GM19035 (cell line): Measurements from ENCODE around the gene KLHL6.
"Not testable (repeated sequence)": the region's sequence is repeated elsewhere in the genome, so short reads cannot be mapped to it uniquely, and the experiment has no call there.

Source experiments
- ATAC-seq: cut with Tn5 transposase; IDR thresholded peaks from one replicate; pipeline ENCODE4 v1.9.1; 2021; ENCODE audit not compliant: unreplicated experiment

Gene KLHL6

DNA sequence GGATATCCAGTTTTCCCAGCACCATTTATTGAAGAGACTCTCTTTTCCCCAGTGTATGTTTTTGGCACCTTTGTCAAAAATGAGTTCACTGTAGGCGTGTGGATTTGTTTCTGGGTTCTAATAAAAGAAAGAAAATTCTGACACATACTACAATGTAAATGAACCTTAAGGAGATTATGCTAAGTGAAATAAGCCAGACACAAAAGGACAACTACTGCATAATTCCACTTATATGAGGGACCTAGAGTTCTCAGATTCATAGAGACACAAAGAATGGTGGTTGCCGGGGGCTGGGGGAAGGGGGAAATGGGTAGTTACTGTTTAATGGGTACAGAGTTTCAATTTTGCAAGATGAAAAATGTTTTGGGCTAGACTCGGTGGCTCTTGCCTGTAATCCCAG is 14.7 kb upstream of the KLHL6 start:
- ATAC-seq: not testable (repeated sequence)

DNA sequence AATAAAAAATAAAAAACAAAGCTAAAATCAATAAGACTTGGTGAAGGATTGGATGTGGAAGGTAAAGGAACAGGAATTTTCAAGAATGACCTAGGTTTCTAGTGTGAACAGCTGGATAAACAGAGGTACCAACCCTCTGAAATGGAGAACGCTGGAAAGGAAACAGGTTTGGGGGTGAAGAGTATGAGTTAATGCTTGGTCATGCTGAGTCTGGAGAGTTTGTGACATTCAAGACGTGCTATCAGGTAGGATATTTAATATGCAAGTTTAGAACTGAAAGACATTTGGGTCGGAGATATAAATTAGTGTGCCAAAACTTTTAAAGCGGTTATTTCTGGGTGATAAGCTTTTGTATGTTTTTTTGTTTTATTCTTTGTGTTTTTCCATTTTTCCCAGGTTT is 11.4 kb upstream of the KLHL6 start:
- ATAC-seq: no peak

- no peak for ATAC-seq
Observed at GRCh38 chr3:183564046-183564445, 8.5 kb upstream of the KLHL6 start.

- ATAC-seq: no peak
Observed at GRCh38 chr3:183563536-183563874, 8.0 kb upstream of the KLHL6 start.

DNA sequence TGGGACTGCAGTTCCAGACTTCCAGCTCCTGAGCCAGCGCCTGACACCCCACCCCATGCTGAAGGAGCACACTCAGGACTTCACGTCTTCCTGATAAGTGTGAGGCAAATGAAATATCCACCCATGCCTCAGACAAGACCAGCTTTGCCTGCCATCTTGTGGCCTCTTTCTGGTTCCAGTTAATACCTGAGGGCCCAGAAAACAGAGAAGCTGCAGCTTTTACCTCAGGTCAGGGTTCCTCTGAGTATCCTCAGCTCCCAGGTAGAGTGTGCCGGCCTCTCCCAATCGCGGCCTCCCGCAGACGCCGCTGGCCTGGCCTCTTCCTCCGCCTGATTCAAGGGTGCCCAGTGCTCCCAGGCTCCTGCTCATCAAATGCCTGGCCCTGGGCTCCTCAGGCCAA is 5.1 kb upstream of the KLHL6 start:
- ATAC-seq: no peak

DNA sequence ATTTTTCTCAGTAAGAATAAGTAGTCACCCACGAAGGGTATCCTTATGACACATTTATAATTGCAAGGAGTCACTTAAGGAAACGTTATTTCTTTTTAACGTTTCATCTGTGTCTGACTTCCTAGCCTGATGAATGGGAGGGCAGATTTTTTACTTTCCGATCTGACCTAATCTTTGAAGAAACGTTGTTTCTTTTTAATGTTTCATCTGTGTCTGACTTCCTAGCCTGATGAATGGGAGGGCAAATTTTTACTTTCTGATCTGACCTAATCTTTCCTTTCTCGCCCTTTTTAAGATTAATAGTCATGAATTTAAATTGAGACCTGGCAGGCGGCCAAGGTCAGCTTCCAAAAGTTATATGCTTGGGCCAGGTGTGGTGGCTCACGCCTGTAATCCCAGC is 3.0 kb upstream of the KLHL6 start:
- ATAC-seq: no peak

DNA sequence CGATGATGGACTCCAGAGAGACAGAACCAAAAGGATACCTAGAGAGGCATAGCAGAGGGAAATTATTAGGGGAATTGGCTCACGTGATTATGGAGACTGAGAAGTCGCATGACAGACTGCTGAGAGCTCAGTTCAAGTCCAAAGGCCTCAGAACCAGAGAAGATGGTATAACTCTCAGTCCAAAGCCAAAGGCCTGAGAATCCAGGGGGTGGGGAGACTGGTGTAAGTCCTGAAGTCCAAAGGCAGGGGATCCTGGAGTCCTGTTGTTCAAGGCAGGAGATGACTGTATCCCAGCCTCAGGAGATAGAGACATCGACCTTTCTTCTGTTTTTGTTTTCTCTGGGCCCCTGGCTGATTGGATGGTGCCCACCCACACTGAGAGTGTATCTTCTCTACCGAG is 1.2 kb upstream of the KLHL6 start:
- ATAC-seq: no peak

- no peak for ATAC-seq
Observed at GRCh38 chr3:183554377-183554776, 1.1 kb downstream of the KLHL6 start.

DNA sequence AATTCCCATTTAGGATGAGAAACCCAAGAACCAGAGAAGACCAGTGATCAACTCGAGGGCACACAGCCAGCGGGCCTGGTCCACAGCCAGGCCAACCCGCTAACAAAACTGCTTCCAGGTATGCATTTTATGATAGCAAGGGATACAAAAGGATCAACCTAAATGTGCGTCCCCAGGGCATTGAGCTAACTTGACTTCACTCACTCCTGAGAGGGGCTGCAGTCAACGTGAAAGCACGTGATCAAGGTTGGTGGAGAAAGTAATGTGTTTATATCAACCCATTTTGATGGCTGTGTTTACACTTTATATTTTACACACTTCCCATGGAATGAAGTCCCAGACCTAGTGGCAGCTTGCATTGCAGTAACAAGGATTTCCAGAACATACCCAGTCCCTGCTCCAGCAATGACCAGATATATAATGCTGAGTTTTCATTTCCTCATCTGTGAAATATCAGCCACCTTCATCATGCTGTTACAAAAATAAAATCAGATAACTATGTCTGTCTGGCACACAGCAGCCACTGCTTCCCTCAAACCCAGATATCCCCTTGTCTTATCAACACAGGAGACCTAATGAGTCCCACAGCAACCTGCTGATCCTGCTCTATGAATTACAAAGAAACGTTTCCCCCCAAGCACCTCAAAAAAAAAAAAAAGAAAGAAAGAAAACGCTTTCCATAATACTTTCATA is 2.0 kb downstream of the KLHL6 start:
- no peak for ATAC-seq

DNA sequence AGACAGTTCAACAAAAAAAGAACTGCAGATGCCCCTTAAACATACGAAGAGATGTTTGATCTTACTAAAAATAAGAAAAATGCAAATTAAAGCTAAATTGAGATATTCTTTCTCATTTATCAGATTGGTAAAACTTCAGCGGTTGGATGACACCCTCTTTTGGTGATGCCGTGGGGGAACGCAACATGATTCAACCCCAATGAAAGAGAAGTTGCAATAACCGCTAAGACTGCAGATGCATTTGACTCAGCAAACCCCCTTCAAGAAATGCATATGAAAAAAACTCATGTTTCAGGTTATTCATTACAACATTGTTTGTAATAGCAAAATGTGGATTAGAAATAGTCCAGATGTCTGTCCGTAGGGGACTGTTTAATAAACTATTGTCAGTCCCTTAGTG is 3.6 kb downstream of the KLHL6 start:
- no peak for ATAC-seq

GRCh38 chr3:183548262-183548769 is 7.2 kb downstream of the KLHL6 start:
- ATAC-seq: no peak

GRCh38 chr3:183546625-183547024 is 8.9 kb downstream of the KLHL6 start:
- ATAC-seq: no peak

DNA sequence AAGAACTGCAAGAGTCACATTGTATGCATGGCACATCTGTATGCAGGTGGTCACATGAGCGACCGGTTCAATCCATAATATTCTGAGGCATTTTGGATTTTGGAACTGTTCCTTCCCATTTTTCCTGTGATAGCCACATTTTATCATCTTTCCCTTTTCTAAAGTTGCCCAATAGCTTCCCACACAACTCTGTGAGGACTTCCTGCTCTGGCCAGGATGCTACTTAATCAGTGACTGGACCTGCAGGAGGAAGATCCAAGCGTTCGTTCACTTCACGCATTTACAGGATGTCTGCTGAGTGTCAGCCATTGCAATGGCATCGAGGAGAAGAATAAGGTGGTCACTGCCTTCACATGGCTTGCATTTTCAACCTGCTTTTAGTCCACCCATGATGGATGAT is 9.8 kb downstream of the KLHL6 start:
- ATAC-seq: no peak

GRCh38 chr3:183542355-183542754 is 13.2 kb downstream of the KLHL6 start:
- ATAC-seq: no peak

GRCh38 chr3:183541738-183542137 is 13.8 kb downstream of the KLHL6 start:
- peak; percentile 52 for ATAC-seq

GRCh38 chr3:183541235-183541655 is 14.3 kb downstream of the KLHL6 start:
- ATAC-seq: no peak

DNA sequence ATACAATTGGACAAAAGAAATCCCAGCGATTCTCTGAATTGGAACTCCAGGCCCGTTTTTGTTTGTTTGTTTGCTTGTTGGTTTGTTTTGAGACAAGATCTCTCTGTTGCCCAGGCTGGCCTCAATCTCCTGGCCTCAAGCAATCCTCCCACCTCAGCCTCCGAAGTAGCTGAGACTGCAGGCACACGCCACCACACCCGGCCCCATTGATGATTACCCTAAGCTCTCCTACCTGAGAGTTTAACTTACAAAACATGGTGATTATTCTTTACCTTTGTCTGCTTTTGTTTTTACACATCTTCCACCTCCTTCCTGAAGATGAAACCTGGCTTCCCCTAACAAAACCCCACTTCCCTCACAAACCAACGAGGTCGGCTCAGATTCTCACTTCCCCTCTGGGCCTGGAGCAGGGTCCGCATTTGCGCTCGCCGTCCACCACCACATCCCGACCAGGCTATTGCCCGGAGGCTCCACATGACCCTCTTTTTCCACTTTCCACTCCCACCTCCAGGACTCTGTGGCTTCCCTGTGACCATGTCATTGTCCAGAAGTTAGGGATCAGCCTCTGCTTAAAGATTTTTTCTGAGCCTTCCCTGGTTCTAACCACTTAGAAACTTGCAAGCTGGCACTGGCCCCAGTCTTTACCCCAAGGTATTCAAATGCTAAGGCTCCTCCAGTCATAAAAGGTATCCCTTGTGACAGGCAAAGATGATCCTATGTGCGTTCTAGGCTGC is 14.8 kb downstream of the KLHL6 start:
- no peak for ATAC-seq

DNA sequence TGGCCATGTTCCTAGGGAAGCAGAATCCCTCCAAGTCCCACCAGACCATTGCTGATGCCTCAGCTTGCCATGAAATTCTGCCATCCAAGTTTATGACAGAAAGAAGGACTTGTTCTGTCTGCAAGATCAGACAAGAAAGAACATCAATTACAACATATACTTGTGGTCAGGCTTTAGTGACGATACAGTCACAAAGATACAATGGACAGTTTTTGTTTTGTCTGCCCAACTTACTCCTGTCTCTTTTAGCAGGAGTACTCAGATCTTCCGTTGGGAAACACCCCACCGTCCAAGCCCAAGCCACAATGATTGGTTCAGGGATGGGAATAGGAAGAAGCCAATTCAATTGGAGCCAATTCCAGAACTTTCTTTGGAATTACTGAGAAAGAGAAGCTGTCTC is 15.7 kb downstream of the KLHL6 start:
- ATAC-seq: no peak

DNA sequence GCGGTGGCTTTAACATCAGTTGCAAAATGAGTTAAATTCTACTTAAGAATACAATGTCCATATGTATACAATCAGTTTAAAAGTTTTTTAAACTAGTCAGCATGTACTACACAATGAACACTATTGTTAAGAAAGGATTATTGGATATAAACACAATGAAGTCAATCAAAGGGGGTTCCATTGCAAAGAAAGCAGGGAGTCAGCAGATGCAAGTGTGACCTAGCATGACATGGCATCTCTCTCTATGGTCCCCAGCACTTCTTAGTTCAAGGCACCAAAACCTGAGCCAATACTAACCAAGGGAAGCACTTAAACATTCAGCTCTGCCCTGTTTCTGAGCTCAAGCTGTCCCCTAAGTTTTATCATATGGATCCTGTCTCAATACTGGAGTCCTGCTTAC is 17.0 kb downstream of the KLHL6 start:
- no peak for ATAC-seq

DNA sequence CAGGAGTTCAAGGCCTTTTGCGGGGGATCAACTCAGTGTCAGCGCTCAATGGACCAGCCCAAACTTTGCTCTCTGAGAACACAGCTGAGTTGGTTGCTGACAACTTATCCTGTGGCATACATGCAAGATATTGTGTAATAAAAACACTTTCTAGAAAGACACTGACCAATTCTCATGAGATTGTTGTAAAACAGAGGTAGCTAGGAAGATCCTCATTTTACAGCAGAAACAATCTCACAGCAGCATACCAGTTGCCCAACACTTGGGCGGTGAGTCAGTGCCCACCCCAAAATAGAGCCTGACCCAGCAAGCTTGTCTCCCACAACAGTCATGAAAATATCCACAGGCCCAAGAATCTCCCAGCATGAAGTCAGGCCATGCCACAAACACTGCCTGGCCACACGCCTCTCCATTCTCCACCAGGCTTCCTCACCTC is 18.2 kb downstream of the KLHL6 start:
- no peak for ATAC-seq

- peak; percentile 59 for ATAC-seq
Observed at GRCh38 chr3:183536238-183536880, 19.1 kb downstream of the KLHL6 start.

GRCh38 chr3:183534249-183534648 is 21.3 kb downstream of the KLHL6 start:
- peak; percentile 33 for ATAC-seq
